Measurements from ENCODE around the gene DONSON.
A peak's percentile ranks its signal among the peaks of the same experiment; 100 is the strongest.

DNA sequence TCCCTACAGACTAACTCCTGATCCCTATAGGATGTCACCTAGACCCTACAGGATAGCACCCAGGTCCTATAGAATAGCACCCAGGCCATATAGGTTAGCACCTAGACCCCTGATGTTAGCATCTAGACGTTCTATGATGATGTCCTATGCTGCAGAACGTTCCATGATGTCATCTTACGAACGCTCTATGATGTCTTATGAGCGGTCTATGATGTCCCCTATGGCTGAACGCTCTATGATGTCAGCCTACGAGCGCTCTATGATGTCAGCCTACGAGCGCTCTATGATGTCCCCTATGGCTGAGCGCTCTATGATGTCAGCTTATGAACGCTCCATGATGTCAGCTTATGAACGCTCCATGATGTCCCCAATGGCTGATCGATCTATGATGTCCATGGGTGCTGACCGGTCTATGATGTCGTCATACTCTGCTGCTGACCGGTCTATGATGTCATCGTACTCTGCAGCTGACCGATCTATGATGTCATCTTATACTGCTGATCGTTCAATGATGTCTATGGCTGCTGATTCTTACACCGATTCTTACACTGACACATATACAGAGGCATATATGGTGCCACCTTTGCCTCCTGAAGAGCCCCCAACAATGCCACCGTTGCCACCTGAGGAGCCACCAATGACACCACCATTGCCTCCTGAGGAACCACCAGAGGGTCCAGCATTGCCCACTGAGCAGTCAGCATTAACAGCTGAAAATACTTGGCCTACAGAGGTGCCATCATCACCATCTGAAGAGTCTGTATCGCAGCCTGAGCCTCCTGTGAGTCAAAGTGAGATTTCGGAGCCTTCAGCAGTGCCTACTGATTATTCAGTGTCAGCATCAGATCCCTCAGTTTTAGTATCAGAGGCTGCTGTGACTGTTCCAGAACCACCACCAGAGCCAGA lies 36.1 kb downstream of the DONSON start:
- TF ChIP-seq CBX5 (IDR thresholded peaks at IDR 0.05; ENCODE audit: low read depth, low read length) (no peak), KDM4A (IDR thresholded peaks at IDR 0.05; ENCODE audit: low read depth, low read length, severe bottlenecking) (no peak), HDAC6 (IDR thresholded peaks at IDR 0.05; ENCODE audit: low read depth, low read length) (no peak), CTCF (IDR thresholded peaks at IDR 0.05; ENCODE audit: control extremely low read depth in 1 of 3, insufficient read depth in 1 of 3, low read depth in 1 of 3, low read length in 3 of 3) (no peak), SP1 (IDR thresholded peaks at IDR 0.05; ENCODE audit: low read depth, low read length) (no peak), POLR2A (IDR thresholded peaks at IDR 0.05; ENCODE audit: control extremely low read depth in 1 of 2, low read depth in 2 of 2, low read length in 2 of 2) (peak; percentile 3 to 43), EP300 (IDR thresholded peaks at IDR 0.05; ENCODE audit: borderline replicate concordance in 1 of 2, low read depth in 2 of 2, low read length in 2 of 2) (no peak), NANOG (IDR thresholded peaks at IDR 0.05; ENCODE audit: insufficient read depth, low read depth, low read length, poor library complexity, severe bottlenecking) (no peak), TAF1 (IDR thresholded peaks at IDR 0.05; ENCODE audit: low read depth, low read length) (no peak), ZNF274 (IDR thresholded peaks at IDR 0.05; ENCODE audit: borderline replicate concordance, extremely low read depth, low read length) (no peak)
